Neural crest cell (in vitro differentiated cells): ENCODE results near the gene CHAF1B. TPM values are rescaled to one million over a fixed set of nuclear protein-coding genes. Genes with fewer than 3 reads are reported as not detected.

Source experiments
- DNase-seq: peaks from one replicate; pipeline ENCODE4 v3.0.0; 2021; ENCODE audit warnings: low read depth, mixed read lengths, low spot score
- H3K27ac Mint-ChIP-seq: one replicate; pipeline ENCODE4 v1.8.0; 2021; ENCODE audit warnings: mild to moderate bottlenecking, mixed read lengths; ENCODE audit not compliant: unreplicated experiment
- H3K27me3 Mint-ChIP-seq: 2 replicates; pipeline ENCODE4 v1.8.0; 2021; ENCODE audit warnings: low read depth, mild to moderate bottlenecking, mixed read lengths
- H3K36me3 Mint-ChIP-seq: 2 replicates; pipeline ENCODE4 v1.8.0; 2021; ENCODE audit warnings: low read depth, mild to moderate bottlenecking, mixed read lengths
- H3K4me1 Mint-ChIP-seq: 2 replicates; pipeline ENCODE4 v1.8.0; 2021; ENCODE audit warnings: mixed read lengths
- H3K4me3 Mint-ChIP-seq: one replicate; pipeline ENCODE4 v1.8.0; 2021; ENCODE audit warnings: mild to moderate bottlenecking, mixed read lengths
- H3K9me3 Mint-ChIP-seq: 2 replicates; pipeline ENCODE4 v1.8.0; 2021; ENCODE audit warnings: mixed read lengths
- total RNA-seq: library from RNA; stranded (reverse); gene quantifications from 2 replicates; pipeline ENCODE4 v1.2.1, GENCODE V29; 2021
- TF ChIP-seq, protein P1 (sequence below): fragments of 200-600 bp; sonication (generic); conservative IDR thresholded peaks from 2 replicates; pipeline ENCODE4 v1.5.0; 2021; ENCODE audit warnings: antibody characterized with exemption, mild to moderate bottlenecking

Gene CHAF1B
- total RNA-seq, 1 donor from 2014 or later: 32.3 TPM

DNA sequence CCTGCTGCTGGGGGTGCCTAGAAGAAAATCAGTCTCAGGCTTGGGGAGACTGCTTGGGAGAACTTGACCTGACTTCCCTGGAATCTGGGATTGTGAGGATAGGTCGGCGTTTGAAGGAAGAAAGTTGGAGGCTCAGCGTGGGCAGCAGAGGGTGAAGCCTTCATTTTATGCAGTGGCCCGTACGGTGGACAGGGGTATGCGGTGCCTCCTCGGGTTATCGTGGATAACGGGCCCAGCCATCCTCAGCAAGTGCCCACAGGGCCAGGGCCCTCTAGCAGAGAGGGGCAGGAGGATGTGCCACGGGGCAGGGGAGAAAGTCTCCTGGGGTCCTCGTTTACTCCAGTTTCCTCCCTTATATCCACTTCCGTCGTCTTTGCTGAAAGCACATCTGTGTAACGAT is 34.0 kb downstream of the CHAF1B start:
- Mint-ChIP-seq H3K4me3 (no peak overlapping the region), H3K9me3 (no peaks in the 10 kb centered on the region), H3K27ac (no peak overlapping the region), H3K36me3 (peaks cover 3% of the 10 kb centered on the region), H3K4me1 (peaks cover 7% of the 10 kb centered on the region), H3K27me3 (no peaks in the 10 kb centered on the region)
- DNase-seq: no peak
- TF ChIP-seq, protein P1, sequence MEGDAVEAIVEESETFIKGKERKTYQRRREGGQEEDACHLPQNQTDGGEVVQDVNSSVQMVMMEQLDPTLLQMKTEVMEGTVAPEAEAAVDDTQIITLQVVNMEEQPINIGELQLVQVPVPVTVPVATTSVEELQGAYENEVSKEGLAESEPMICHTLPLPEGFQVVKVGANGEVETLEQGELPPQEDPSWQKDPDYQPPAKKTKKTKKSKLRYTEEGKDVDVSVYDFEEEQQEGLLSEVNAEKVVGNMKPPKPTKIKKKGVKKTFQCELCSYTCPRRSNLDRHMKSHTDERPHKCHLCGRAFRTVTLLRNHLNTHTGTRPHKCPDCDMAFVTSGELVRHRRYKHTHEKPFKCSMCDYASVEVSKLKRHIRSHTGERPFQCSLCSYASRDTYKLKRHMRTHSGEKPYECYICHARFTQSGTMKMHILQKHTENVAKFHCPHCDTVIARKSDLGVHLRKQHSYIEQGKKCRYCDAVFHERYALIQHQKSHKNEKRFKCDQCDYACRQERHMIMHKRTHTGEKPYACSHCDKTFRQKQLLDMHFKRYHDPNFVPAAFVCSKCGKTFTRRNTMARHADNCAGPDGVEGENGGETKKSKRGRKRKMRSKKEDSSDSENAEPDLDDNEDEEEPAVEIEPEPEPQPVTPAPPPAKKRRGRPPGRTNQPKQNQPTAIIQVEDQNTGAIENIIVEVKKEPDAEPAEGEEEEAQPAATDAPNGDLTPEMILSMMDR: no peak

- no peaks in the 10 kb centered on the region for H3K9me3 Mint-ChIP-seq
- H3K4me1 Mint-ChIP-seq: peaks cover 7% of the 10 kb centered on the region
- no peak overlapping the region for H3K4me3 Mint-ChIP-seq
- H3K27ac Mint-ChIP-seq: no peak overlapping the region
- H3K36me3 Mint-ChIP-seq: peaks cover 3% of the 10 kb centered on the region
- peak; percentile 73 for DNase-seq
- H3K27me3 Mint-ChIP-seq: no peaks in the 10 kb centered on the region
- TF ChIP-seq, protein P1: peak; percentile 81
Measured at GRCh38 chr21:36419996-36420395, 34.8 kb downstream of the CHAF1B start.

GRCh38 chr21:36420571-36421339 is 35.6 kb downstream of the CHAF1B start:
- H3K27ac Mint-ChIP-seq: no peak overlapping the region
- peaks cover 7% of the 10 kb centered on the region for H3K4me1 Mint-ChIP-seq
- DNase-seq: no peak
- H3K27me3 Mint-ChIP-seq: no peaks in the 10 kb centered on the region
- peaks cover 3% of the 10 kb centered on the region for H3K36me3 Mint-ChIP-seq
- no peak overlapping the region for H3K4me3 Mint-ChIP-seq
- TF ChIP-seq, protein P1: no peak
- no peaks in the 10 kb centered on the region for H3K9me3 Mint-ChIP-seq

DNA sequence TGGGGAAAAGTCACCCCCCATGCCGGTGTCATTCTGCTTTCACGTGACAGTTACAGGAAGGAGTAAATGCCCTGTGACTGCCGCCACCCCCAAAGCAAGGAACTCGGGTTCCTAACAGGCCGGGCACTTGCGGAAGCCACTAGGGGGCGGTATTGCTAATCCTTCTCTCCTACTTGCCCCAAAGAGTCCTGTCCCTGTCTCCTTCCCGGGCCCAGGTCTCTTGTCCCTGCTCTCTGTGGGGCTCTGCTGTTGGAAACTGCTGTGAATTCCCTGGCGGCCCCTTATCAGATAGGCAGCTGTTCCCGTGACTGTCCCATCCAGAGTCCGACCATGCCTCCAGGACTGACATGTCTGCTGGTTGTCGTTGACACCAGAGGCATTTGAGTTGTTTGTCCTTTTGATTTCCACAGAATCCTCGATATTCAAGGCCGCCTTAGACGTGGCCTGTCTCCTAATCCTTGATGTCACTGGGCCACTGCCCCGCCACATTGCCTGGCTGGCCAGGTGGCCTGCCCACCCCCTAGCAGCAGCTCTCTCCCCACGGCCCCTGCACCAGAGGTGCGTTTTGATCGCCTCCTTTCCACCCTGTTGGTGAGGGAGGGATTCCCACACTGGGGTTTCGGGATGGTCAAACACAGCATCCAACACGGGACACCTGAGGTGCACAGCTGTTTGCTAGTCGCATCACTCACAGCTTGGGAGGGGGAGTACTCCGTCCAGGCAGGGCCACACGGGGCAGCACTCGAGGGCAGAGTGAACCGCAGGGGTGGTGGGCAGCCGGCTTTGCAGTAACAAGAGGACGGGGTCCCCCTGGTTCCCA is 37.3 kb downstream of the CHAF1B start:
- Mint-ChIP-seq H3K9me3 (no peaks in the 10 kb centered on the region), H3K36me3 (peaks cover 3% of the 10 kb centered on the region), H3K4me3 (no peak overlapping the region), H3K27me3 (no peaks in the 10 kb centered on the region), H3K27ac (no peak overlapping the region), H3K4me1 (peaks cover 7% of the 10 kb centered on the region)
- TF ChIP-seq, protein P1: peak; percentile 68
- peak; percentile 47 for DNase-seq

- no peaks in the 10 kb centered on the region for H3K9me3 Mint-ChIP-seq
- H3K4me1 Mint-ChIP-seq: peaks cover 12% of the 10 kb centered on the region
- TF ChIP-seq, protein P1: no peak
- no peak overlapping the region for H3K27ac Mint-ChIP-seq
- H3K27me3 Mint-ChIP-seq: no peaks in the 10 kb centered on the region
- no peak overlapping the region for H3K4me3 Mint-ChIP-seq
- DNase-seq: no peak
- peaks cover 3% of the 10 kb centered on the region for H3K36me3 Mint-ChIP-seq
Measured at GRCh38 chr21:36423771-36424433, 38.7 kb downstream of the CHAF1B start.
